CD4-positive, alpha-beta T cell (primary cell): ENCODE results near the gene TIMP1. TPM values are rescaled to one million over a fixed set of nuclear protein-coding genes. Genes with fewer than 3 reads are reported as not detected.

ENCODE experiments used
- ATAC-seq: fragments of 200-7000 bp; cut with Tn5 transposase; one replicate; pipeline ENCODE4 v1.10.0; 2022; ENCODE audit warnings: mild to moderate bottlenecking; ENCODE audit not compliant: poor library complexity
- CTCF ChIA-PET: fragments of 350-600 bp; sonication (Branson Sonifier 250); formaldehyde crosslinking; loops from one replicate; lab custom pipeline; 2021; ENCODE audit warnings: antibody characterized with exemption, inconsistent platforms; lab: Charles Lee
- POLR2A ChIA-PET: fragments of 350-600 bp; sonication (Branson Sonifier 250); formaldehyde crosslinking; loops from one replicate; lab custom pipeline; 2021; ENCODE audit warnings: antibody characterized with exemption, inconsistent platforms; lab: Charles Lee
- DNase-seq, 14 experiments: peaks; one replicate each; pipeline ENCODE4 v3.0.0-alpha.2; 2013 to 2020; ENCODE audit warnings: mixed read lengths in 2 of 14
- H3K27ac ChIP-seq, 2 donors: one replicate each; pipeline versions ENCODE4 v1.5.1 to v1.7.0; 2013; ENCODE audit warnings: low read length in 2 of 2, low read depth in 1 of 2, mild to moderate bottlenecking in 1 of 2
- H3K27me3 ChIP-seq, 2 experiments: 1 replicate in 1 of 2; 2 replicates in 1 of 2; pipeline versions ENCODE4 v1.6.1 to v1.7.0; 2013; ENCODE audit warnings: low read length in 2 of 2, control low read depth in 1 of 2, mild to moderate bottlenecking in 1 of 2, moderate library complexity in 1 of 2; ENCODE audit not compliant: insufficient read depth in 2 of 2, control insufficient read depth in 1 of 2
- H3K36me3 ChIP-seq: one replicate; pipeline ENCODE4 v1.6.1; 2013; ENCODE audit warnings: low read length, control low read depth; ENCODE audit not compliant: insufficient read depth
- H3K4me1 ChIP-seq: one replicate; pipeline ENCODE4 v1.6.1; 2013; ENCODE audit warnings: low read length, control low read depth; ENCODE audit not compliant: insufficient read depth
- H3K4me3 ChIP-seq: one replicate; pipeline ENCODE4 v1.5.1; 2013; ENCODE audit warnings: mild to moderate bottlenecking, low read length, moderate library complexity
- H3K9me3 ChIP-seq, 2 experiments: 1 replicate in 1 of 2; 2 replicates in 1 of 2; pipeline versions ENCODE4 v1.6.1 to v1.7.0; 2013; ENCODE audit warnings: low read length in 2 of 2, mild to moderate bottlenecking in 2 of 2, control low read depth in 1 of 2, moderate library complexity in 1 of 2; ENCODE audit not compliant: control insufficient read depth in 1 of 2, insufficient read depth in 1 of 2
- H3K27ac Mint-ChIP-seq: one replicate; pipeline ENCODE4 v1.8.0; 2020; ENCODE audit warnings: mixed read lengths
- H3K27me3 Mint-ChIP-seq: one replicate; pipeline ENCODE4 v1.8.0; 2021; ENCODE audit warnings: mixed read lengths
- H3K36me3 Mint-ChIP-seq: one replicate; pipeline ENCODE4 v1.8.0; 2021; ENCODE audit warnings: low read depth, mixed read lengths
- H3K4me1 Mint-ChIP-seq: one replicate; pipeline ENCODE4 v1.8.0; 2021; ENCODE audit warnings: low read depth, mixed read lengths
- H3K4me3 Mint-ChIP-seq: one replicate; pipeline ENCODE4 v1.8.0; 2020; ENCODE audit warnings: mild to moderate bottlenecking, mixed read lengths
- H3K9me3 Mint-ChIP-seq: one replicate; pipeline ENCODE4 v1.8.0; 2020; ENCODE audit warnings: mixed read lengths
- intact Hi-C, 2 experiments: fragments of 100-400 bp; cut with DNase I in 1 of 2; cut with micrococcal nuclease in 1 of 2; formaldehyde crosslinking; loops; one replicate each; pipeline versions ENCODE4 v1.15.1 to v1.9.0; 2023 to 2025; cut with DNase I, micrococcal nuclease
- total RNA-seq, 174 experiments: library from RNA in 2 of 174; stranded (reverse) in 2 of 174; gene quantifications; one replicate each; pipeline ENCODE4 v1.2.3 and lab custom pipeline; 2021 to 2026
- TF ChIP-seq, protein P1 (sequence below): fragments of 200-600 bp; IDR thresholded peaks from one replicate; pipeline ENCODE4 v1.8.0; 2022; ENCODE audit warnings: antibody characterized with exemption, mild to moderate bottlenecking

Gene TIMP1
- total RNA-seq, 2 experiments from 2014 or later, result 35.6 to 38.5 TPM

GRCh38 chrX:47571215-47571614, 11.0 kb upstream of the TIMP1 start:
- peaks cover 62% of the 10 kb centered on the region for H3K36me3 Mint-ChIP-seq
- Histone ChIP-seq H3K4me1 (peaks cover 12% of the 10 kb centered on the region), H3K27ac (no peak overlapping the region), H3K4me3 (no peak overlapping the region), H3K9me3 (peaks cover 0 to 3% of the 10 kb centered on the region in 2 experiments), H3K27me3 (no peaks in the 10 kb centered on the region), H3K36me3 (peaks cover 49% of the 10 kb centered on the region)
- ChIA-PET POLR2A (no interaction called here), CTCF (no interaction called here)
- peaks cover 13% of the 10 kb centered on the region for H3K4me1 Mint-ChIP-seq
- intact Hi-C loops, result no loop called here
- TF ChIP-seq, protein P1, sequence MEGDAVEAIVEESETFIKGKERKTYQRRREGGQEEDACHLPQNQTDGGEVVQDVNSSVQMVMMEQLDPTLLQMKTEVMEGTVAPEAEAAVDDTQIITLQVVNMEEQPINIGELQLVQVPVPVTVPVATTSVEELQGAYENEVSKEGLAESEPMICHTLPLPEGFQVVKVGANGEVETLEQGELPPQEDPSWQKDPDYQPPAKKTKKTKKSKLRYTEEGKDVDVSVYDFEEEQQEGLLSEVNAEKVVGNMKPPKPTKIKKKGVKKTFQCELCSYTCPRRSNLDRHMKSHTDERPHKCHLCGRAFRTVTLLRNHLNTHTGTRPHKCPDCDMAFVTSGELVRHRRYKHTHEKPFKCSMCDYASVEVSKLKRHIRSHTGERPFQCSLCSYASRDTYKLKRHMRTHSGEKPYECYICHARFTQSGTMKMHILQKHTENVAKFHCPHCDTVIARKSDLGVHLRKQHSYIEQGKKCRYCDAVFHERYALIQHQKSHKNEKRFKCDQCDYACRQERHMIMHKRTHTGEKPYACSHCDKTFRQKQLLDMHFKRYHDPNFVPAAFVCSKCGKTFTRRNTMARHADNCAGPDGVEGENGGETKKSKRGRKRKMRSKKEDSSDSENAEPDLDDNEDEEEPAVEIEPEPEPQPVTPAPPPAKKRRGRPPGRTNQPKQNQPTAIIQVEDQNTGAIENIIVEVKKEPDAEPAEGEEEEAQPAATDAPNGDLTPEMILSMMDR, result no peak
- no peak overlapping the region for H3K4me3 Mint-ChIP-seq
- H3K9me3 Mint-ChIP-seq, result no peaks in the 10 kb centered on the region
- ATAC-seq (no peak), DNase-seq (no peak)
- H3K27me3 Mint-ChIP-seq, result peaks cover 5% of the 10 kb centered on the region
- H3K27ac Mint-ChIP-seq, result no peak overlapping the region

DNA sequence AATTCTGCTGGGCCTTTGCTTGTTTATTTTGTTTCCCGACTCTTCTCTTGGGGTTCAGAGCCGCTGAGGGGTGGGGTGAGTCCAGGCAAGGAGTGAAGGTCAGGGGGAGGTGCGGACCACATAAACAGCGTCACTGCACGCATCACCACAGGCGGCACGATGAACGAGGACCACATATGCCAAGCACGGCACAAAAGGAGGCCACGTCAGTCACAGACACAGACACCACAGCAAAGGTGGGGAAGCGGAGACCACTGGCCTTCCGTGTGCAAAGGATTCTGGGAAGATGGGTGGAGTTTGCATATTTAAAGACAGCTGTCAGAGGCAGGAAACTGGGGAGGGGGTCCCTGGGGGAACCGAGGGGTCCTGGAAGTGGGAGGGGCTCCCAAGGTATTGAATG, 10.3 kb upstream of the TIMP1 start:
- POLR2A ChIA-PET, result no interaction called here
- Mint-ChIP-seq H3K4me3 (peak overlapping the region; percentile 34), H3K9me3 (no peaks in the 10 kb centered on the region), H3K4me1 (peaks cover 13% of the 10 kb centered on the region), H3K27me3 (peaks cover 5% of the 10 kb centered on the region), H3K36me3 (peaks cover 55% of the 10 kb centered on the region), H3K27ac (peak overlapping the region; percentile 55)
- intact Hi-C loops, result no loop called here
- peaks cover 12% of the 10 kb centered on the region for H3K4me1 ChIP-seq
- no peaks in the 10 kb centered on the region for H3K27me3 ChIP-seq
- peaks cover 42% of the 10 kb centered on the region for H3K36me3 ChIP-seq
- no peak overlapping the region for H3K27ac ChIP-seq
- CTCF ChIA-PET, result no interaction called here
- no peak overlapping the region for H3K4me3 ChIP-seq
- H3K9me3 ChIP-seq, result peaks cover 0 to 3% of the 10 kb centered on the region in 2 experiments
- DNase-seq (no peak), ATAC-seq (no peak)
- TF ChIP-seq, protein P1, result no peak

GRCh38 chrX:47572773-47573340, 9.4 kb upstream of the TIMP1 start:
- peak; percentile 22 for ATAC-seq
- no peak for DNase-seq
- Histone ChIP-seq H3K27ac (no peak overlapping the region), H3K4me1 (peaks cover 16% of the 10 kb centered on the region), H3K27me3 (no peaks in the 10 kb centered on the region), H3K4me3 (no peak overlapping the region), H3K9me3 (peaks cover 0 to 3% of the 10 kb centered on the region in 2 experiments), H3K36me3 (peaks cover 34% of the 10 kb centered on the region)
- intact Hi-C loops, result no loop called here
- POLR2A ChIA-PET, result interaction anchor here (0.5 kb wide), 1 partner anchor 22 kb away, joined by 4 read pairs; no protein-coding TSS in a partner anchor
- Mint-ChIP-seq H3K27ac (peak overlapping the region; percentile 55), H3K4me3 (peak overlapping the region; percentile 57), H3K27me3 (peaks cover 5% of the 10 kb centered on the region), H3K4me1 (peaks cover 13% of the 10 kb centered on the region), H3K9me3 (no peaks in the 10 kb centered on the region), H3K36me3 (peaks cover 46% of the 10 kb centered on the region)
- TF ChIP-seq, protein P1, result no peak
- CTCF ChIA-PET, result no interaction called here
